H1 (cell line): ENCODE measurements around the gene PIAS1.

Experiments
- ASH2L ChIP-seq: fragments of 200-600, 300-600 bp; sonication (generic); IDR thresholded peaks from one replicate; pipeline ENCODE4 v1.7.1; 2017; ENCODE audit warnings: low read length
- BCL11A ChIP-seq, 2 experiments: IDR thresholded peaks; one replicate each; pipeline ENCODE4 v1.6.1; 2011; ENCODE audit warnings: low read depth in 2 of 2, low read length in 2 of 2, mild to moderate bottlenecking in 2 of 2
- EZH2 ChIP-seq: fragments of 200-600 bp; sonication (generic); IDR thresholded peaks from 2 replicates; pipeline ENCODE4 v1.7.1; 2012; ENCODE audit warnings: low read depth, mild to moderate bottlenecking, moderate library complexity, low read length, inconsistent platforms; ENCODE audit not compliant: severe bottlenecking
- FOSL1 ChIP-seq: IDR thresholded peaks from 2 replicates; pipeline ENCODE4 v1.6.1; 2011; ENCODE audit warnings: mild to moderate bottlenecking, low read depth, low read length, moderate library complexity; ENCODE audit not compliant: insufficient read depth
- KDM1A ChIP-seq: fragments of 200-600, 300-600 bp; sonication (generic); IDR thresholded peaks from 2 replicates; pipeline ENCODE4 v1.7.1; 2016; ENCODE audit warnings: mild to moderate bottlenecking, low read length, borderline replicate concordance
- POLR2A ChIP-seq, 2 experiments: IDR thresholded peaks; 1 replicate in 1 of 2; 2 replicates in 1 of 2; pipeline ENCODE4 v1.6.1; 2011; ENCODE audit warnings: low read depth in 2 of 2, low read length in 2 of 2, mild to moderate bottlenecking in 2 of 2; ENCODE audit errors: control extremely low read depth in 1 of 2
- POLR2AphosphoS5 ChIP-seq: IDR thresholded peaks from 2 replicates; pipeline ENCODE4 v1.6.1; 2011; ENCODE audit warnings: low read depth, low read length
- RFX5 ChIP-seq: IDR thresholded peaks from 2 replicates; pipeline ENCODE4 v1.6.1; 2011; ENCODE audit warnings: low read depth, low read length, improper control_type of control experiment, borderline replicate concordance
- TAF7 ChIP-seq: optimal IDR thresholded peaks from 2 replicates; pipeline ENCODE3; 2011; ENCODE audit warnings: low read depth, mild to moderate bottlenecking, inconsistent platforms, low read length, moderate library complexity, borderline replicate concordance
- TF ChIP-seq, protein P1 (sequence below), 3 experiments: IDR thresholded peaks; 1 replicate in 2 of 3; 2 replicates in 1 of 3; pipeline versions ENCODE4 v1.5.1 to v1.6.1; 2011; ENCODE audit warnings: low read length in 3 of 3, mild to moderate bottlenecking in 3 of 3, inconsistent platforms in 2 of 3, low read depth in 1 of 3, moderate library complexity in 1 of 3; ENCODE audit not compliant: insufficient read depth in 1 of 3; ENCODE audit errors: control extremely low read depth in 1 of 3

DNA sequence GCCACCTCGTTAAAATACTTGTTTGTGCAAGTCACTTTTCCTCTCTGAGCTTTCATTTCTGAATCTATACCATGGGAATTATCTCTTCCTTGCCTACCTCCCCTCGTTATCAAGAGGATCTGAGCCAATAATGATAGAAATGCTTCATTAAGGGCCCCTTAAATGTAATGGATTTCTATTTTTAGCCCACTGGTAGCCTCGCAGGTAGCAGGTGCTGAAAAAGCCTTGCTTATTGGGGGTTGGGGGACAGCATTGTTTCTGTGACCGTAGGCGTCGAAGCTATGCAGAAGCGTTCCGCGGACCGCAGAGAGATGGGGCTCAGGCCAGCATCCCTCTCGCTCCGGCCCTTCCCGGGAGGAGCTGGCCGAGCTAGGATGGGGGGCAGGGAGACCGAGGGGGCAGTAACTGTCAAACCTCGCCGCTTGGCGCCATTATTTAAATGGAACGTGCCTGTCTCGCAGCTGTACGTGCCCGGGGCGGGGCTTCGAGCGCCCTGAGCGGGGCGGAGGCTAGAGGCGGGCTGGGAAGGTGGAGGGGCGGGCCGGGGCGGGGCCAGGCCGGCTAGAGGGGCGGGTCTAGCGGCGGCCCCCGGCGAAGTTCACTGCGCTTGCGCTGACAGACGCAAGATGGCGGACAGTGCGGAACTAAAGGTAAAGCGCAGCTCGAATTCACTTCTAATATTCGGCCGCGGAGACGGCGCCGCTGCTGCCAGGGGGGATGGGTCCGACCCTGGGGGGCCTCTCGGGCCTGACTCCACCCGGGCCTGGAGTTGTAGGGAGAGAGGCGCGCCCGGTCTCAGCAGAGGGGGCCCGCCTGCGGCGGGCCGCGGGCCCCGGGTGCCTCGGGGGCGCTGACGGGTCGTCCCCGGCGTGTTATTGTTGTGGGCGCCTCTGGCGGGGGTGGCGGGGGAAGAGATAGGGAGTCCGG, at the start of gene PIAS1:
- peak; percentile 69; the same call in 1 of the 2 replicates for TF ChIP-seq POLR2AphosphoS5
- TF ChIP-seq FOSL1 = no peak
- TF ChIP-seq ASH2L = peak; percentile 61
- TF ChIP-seq TAF7 = peak; percentile 19
- TF ChIP-seq, protein P1, sequence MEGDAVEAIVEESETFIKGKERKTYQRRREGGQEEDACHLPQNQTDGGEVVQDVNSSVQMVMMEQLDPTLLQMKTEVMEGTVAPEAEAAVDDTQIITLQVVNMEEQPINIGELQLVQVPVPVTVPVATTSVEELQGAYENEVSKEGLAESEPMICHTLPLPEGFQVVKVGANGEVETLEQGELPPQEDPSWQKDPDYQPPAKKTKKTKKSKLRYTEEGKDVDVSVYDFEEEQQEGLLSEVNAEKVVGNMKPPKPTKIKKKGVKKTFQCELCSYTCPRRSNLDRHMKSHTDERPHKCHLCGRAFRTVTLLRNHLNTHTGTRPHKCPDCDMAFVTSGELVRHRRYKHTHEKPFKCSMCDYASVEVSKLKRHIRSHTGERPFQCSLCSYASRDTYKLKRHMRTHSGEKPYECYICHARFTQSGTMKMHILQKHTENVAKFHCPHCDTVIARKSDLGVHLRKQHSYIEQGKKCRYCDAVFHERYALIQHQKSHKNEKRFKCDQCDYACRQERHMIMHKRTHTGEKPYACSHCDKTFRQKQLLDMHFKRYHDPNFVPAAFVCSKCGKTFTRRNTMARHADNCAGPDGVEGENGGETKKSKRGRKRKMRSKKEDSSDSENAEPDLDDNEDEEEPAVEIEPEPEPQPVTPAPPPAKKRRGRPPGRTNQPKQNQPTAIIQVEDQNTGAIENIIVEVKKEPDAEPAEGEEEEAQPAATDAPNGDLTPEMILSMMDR (IDR thresholded peaks at IDR 0.05; ENCODE audit: control extremely low read depth in 1 of 3, insufficient read depth in 1 of 3, low read depth in 1 of 3, low read length in 3 of 3) = no peak
- TF ChIP-seq EZH2 = no peak
- TF ChIP-seq KDM1A = no peak
- TF ChIP-seq POLR2A (IDR thresholded peaks at IDR 0.05; ENCODE audit: control extremely low read depth in 1 of 2, low read depth in 2 of 2, low read length in 2 of 2) = peak; percentile 54 to 79
- TF ChIP-seq BCL11A (IDR thresholded peaks at IDR 0.05; ENCODE audit: low read depth in 2 of 2, low read length in 2 of 2) = no peak
- no peak for TF ChIP-seq RFX5
